HFF-Myc (cell line): ENCODE results near the gene WASHC3.
"Not testable (repeated sequence)": the region's sequence is repeated elsewhere in the genome, so short reads cannot be mapped to it uniquely, and the experiment has no call there.

Experiments
- DNase-seq: peaks from one replicate; pipeline ENCODE4 v3.0.0-alpha.2; 2011; ENCODE audit warnings: low read depth; ENCODE audit errors: extremely low read depth
- H3K4me3 ChIP-seq: replicated peaks from 2 replicates; pipeline ENCODE4 v1.5.1; 2011; ENCODE audit warnings: low read depth, mild to moderate bottlenecking, control low read depth, low read length
- CTCF ChIP-seq: IDR thresholded peaks from 2 replicates; pipeline ENCODE4 v1.5.1; 2012; ENCODE audit warnings: mild to moderate bottlenecking, low read depth, low read length, control low read depth; ENCODE audit errors: missing control alignments

Gene WASHC3

GRCh38 chr12:102026728-102027127 lies 35.1 kb downstream of the WASHC3 start:
- no peak overlapping the region for H3K4me3 ChIP-seq
- DNase-seq = no peak
- TF ChIP-seq CTCF = no peak

GRCh38 chr12:102024765-102025164 lies 37.0 kb downstream of the WASHC3 start:
- TF ChIP-seq CTCF = no peak
- no peak for DNase-seq

GRCh38 chr12:102023343-102023930 lies 38.4 kb downstream of the WASHC3 start:
- no peak overlapping the region for H3K4me3 ChIP-seq
- no peak for DNase-seq
- TF ChIP-seq CTCF = no peak

More at GRCh38 chr12:102024765-102025164, 37.0 kb downstream of the WASHC3 start:
- no peak overlapping the region for H3K4me3 ChIP-seq

- no peak for TF ChIP-seq CTCF
- no peak overlapping the region for H3K4me3 ChIP-seq
- no peak for DNase-seq
Measured at GRCh38 chr12:102022286-102022685, 39.5 kb downstream of the WASHC3 start.

GRCh38 chr12:102021540-102022246 lies 40.1 kb downstream of the WASHC3 start:
- no peak for TF ChIP-seq CTCF
- no peak overlapping the region for H3K4me3 ChIP-seq
- no peak for DNase-seq

- H3K4me3 ChIP-seq, DNase-seq: not testable (repeated sequence)
Measured at GRCh38 chr12:102018607-102019006, 43.2 kb downstream of the WASHC3 start.

GRCh38 chr12:102016472-102016871 lies 45.3 kb downstream of the WASHC3 start:
- DNase-seq = no peak
- TF ChIP-seq CTCF = no peak
- no peak overlapping the region for H3K4me3 ChIP-seq
